ENCODE results near the gene GXYLT1.

DNA sequence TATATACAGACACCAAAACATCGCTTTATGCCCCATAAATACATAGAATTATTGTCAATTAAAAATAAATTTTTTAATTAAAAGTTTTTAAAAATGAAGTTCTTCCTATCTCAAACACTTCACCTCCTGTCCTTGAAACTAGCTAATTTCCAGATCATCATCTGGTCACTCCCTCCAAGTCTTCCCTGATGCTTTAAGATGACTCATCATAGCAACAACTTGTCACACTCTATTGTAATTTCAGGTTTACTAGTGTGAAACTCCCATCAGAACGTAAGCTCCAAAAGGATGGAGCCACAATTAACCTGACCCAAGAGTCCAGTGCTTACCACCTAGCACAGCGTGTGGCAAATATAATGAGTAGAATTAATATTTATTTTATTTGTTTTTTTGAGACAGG, 16.3 kb downstream of the GXYLT1 start:
- TF ChIP-seq SPI1 (IDR thresholded peaks at IDR 0.05; ENCODE audit: borderline replicate concordance, low read depth, low read length) (no peak), CREB1 (IDR thresholded peaks at IDR 0.05) (no peak), CREB1 (CRISPR knock-in tag; IDR thresholded peaks at IDR 0.05) (no peak), FOXJ3 (CRISPR knock-in tag; IDR thresholded peaks at IDR 0.05) (no peak), RBFOX2 (IDR thresholded peaks at IDR 0.05; ENCODE audit: low read depth, low read length) (no peak), FOXA3 (CRISPR knock-in tag; conservative IDR thresholded peaks at IDR 0.05 in 1 of 2, IDR thresholded peaks at IDR 0.05 in 1 of 2) (no peak), ZFX (CRISPR knock-in tag; IDR thresholded peaks at IDR 0.05) (no peak), TBP (optimal IDR thresholded peaks at IDR 0.05; ENCODE audit: low read depth, low read length) (no peak), ZNF589 (CRISPR knock-in tag; IDR thresholded peaks at IDR 0.05; ENCODE audit: low read depth) (no peak), POLR2A (conservative IDR thresholded peaks at IDR 0.05) (no peak), ZNF12 (CRISPR knock-in tag; IDR thresholded peaks at IDR 0.05) (no peak), ELF1 (tag; IDR thresholded peaks at IDR 0.05) (no peak)
- TF ChIP-seq, protein P1, sequence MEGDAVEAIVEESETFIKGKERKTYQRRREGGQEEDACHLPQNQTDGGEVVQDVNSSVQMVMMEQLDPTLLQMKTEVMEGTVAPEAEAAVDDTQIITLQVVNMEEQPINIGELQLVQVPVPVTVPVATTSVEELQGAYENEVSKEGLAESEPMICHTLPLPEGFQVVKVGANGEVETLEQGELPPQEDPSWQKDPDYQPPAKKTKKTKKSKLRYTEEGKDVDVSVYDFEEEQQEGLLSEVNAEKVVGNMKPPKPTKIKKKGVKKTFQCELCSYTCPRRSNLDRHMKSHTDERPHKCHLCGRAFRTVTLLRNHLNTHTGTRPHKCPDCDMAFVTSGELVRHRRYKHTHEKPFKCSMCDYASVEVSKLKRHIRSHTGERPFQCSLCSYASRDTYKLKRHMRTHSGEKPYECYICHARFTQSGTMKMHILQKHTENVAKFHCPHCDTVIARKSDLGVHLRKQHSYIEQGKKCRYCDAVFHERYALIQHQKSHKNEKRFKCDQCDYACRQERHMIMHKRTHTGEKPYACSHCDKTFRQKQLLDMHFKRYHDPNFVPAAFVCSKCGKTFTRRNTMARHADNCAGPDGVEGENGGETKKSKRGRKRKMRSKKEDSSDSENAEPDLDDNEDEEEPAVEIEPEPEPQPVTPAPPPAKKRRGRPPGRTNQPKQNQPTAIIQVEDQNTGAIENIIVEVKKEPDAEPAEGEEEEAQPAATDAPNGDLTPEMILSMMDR (IDR thresholded peaks at IDR 0.05 in 2 of 3, conservative IDR thresholded peaks at IDR 0.05 in 1 of 3; ENCODE audit: insufficient read depth in 2 of 3, low read depth in 1 of 3, low read length in 3 of 3): no peak
- TF ChIP-seq, protein P2, sequence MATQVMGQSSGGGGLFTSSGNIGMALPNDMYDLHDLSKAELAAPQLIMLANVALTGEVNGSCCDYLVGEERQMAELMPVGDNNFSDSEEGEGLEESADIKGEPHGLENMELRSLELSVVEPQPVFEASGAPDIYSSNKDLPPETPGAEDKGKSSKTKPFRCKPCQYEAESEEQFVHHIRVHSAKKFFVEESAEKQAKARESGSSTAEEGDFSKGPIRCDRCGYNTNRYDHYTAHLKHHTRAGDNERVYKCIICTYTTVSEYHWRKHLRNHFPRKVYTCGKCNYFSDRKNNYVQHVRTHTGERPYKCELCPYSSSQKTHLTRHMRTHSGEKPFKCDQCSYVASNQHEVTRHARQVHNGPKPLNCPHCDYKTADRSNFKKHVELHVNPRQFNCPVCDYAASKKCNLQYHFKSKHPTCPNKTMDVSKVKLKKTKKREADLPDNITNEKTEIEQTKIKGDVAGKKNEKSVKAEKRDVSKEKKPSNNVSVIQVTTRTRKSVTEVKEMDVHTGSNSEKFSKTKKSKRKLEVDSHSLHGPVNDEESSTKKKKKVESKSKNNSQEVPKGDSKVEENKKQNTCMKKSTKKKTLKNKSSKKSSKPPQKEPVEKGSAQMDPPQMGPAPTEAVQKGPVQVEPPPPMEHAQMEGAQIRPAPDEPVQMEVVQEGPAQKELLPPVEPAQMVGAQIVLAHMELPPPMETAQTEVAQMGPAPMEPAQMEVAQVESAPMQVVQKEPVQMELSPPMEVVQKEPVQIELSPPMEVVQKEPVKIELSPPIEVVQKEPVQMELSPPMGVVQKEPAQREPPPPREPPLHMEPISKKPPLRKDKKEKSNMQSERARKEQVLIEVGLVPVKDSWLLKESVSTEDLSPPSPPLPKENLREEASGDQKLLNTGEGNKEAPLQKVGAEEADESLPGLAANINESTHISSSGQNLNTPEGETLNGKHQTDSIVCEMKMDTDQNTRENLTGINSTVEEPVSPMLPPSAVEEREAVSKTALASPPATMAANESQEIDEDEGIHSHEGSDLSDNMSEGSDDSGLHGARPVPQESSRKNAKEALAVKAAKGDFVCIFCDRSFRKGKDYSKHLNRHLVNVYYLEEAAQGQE (IDR thresholded peaks at IDR 0.05; ENCODE audit: borderline replicate concordance): no peak
- TF ChIP-seq, protein P2 (CRISPR knock-in tag; IDR thresholded peaks at IDR 0.05; ENCODE audit: low read depth): no peak
- TF ChIP-seq, protein P3, sequence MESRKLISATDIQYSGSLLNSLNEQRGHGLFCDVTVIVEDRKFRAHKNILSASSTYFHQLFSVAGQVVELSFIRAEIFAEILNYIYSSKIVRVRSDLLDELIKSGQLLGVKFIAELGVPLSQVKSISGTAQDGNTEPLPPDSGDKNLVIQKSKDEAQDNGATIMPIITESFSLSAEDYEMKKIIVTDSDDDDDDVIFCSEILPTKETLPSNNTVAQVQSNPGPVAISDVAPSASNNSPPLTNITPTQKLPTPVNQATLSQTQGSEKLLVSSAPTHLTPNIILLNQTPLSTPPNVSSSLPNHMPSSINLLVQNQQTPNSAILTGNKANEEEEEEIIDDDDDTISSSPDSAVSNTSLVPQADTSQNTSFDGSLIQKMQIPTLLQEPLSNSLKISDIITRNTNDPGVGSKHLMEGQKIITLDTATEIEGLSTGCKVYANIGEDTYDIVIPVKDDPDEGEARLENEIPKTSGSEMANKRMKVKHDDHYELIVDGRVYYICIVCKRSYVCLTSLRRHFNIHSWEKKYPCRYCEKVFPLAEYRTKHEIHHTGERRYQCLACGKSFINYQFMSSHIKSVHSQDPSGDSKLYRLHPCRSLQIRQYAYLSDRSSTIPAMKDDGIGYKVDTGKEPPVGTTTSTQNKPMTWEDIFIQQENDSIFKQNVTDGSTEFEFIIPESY (CRISPR knock-in tag; IDR thresholded peaks at IDR 0.05): no peak
